HG03439 (cell line): Measurements from ENCODE around the gene FZR1.

ENCODE experiments used
- ATAC-seq: cut with Tn5 transposase; IDR thresholded peaks from one replicate; pipeline ENCODE4 v1.9.1; 2021; ENCODE audit warnings: mild to moderate bottlenecking, moderate library complexity; ENCODE audit not compliant: unreplicated experiment

The FZR1 gene

DNA sequence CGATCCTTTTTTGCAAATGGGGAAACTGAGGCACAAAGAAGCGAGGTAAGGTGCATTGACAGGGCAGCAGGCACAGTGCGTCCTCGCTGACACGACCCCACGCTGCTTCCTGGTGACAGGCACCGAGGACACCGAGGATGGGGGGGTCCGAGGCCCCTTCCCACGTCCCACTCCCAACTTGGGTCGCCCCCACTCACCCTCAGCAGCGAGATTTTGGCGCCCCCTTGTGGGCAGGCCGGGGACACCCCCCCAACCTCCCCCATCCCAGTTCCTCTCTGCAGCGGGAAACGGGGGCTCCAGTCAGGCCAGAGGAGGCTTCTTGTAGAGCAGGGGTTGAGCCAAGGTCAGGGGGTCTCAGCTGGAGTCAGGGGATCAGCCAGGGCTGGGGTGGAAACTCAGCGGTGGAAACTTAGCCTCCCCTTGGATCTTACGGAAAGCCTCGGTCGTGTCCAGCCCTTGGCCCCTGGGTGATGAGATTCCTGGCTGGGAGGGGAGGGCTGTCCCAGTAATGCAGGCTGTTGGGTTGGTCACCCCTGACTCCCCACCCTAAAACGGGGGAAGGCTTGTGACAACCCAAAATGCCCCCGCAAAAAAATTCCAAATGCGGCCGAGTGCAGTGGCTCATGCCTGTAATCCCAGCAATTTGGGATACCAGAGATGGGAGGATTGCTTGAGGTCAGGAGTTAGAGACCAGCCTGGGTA, 34.0 kb upstream of the FZR1 start:
- ATAC-seq = no peak

DNA sequence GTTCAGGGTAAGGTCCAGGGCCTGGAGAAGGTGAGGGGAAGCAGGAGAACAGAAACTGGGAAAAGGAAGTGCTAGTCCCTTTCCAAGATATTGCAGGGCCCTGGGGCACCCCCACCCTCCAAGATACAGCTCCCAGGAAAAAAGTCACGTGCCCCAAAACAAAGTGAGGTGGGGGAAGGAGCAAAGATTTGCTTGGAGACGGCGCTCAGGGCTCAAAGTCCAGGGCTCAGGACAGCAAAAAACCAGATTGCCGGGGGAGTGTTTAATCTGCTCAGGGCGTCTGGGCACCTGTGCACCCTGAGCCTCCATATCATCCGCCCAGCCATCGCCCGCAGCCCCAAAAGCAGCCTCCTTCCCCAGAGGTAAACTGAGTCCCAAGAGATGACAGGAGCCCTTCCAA, 32.1 kb upstream of the FZR1 start:
- ATAC-seq = no peak

DNA sequence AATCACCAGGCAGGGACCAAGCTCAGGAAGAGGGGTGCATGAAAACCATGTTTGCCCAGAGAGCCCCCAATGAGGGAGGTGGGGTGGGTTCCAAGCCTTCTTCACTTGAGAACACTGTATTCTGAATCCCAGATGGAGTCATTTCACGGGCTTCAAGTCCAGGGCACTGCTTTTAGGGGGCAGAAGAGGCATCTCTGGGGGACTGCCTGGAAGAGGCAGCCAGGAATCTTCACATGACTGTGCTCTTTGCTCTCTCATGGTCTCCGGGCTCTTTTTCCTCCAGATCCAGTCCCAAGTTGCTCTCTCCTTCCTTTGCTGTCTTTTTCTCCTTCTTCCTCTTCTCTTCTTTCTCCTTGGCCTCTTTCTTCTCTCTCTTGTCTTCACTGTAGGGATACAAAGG, 31.5 kb upstream of the FZR1 start:
- no peak for ATAC-seq

DNA sequence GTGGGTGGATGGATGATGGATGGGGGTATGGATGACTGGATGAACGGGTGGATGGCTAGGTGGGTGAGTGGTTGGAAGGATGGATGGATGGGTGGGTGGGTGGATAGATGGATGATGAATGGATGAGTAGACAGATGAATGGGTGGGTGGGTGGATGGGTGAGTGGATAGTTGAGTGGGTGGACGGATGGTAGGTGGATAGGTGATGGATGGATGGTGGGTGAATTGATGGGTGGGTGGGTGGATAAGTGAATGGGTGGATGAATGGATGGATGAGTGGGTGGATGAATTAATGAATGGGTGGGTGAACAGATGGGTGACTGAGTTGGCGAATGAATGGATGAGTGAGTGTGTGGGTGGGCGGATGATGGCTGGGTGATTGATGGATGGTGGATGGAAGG, 30.7 kb upstream of the FZR1 start:
- ATAC-seq = no peak

DNA sequence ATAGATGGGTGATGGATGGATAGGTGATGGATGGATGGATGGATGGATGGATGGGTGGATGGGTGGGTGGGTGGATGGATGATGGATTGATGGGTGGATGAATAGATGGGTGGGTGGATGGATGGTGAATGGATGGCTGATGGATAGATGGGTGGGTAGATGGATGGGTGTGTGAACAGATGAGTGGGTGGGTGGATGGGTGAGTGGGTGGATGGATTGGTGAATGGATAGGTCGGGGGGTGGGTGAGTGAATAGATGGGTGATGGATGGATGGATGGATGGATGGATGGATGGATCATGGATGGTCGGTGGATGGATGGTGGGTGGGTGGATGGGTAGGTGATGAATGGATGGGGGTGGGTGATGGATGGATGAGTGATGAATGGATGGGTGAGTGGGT, 29.3 kb upstream of the FZR1 start:
- no peak for ATAC-seq

DNA sequence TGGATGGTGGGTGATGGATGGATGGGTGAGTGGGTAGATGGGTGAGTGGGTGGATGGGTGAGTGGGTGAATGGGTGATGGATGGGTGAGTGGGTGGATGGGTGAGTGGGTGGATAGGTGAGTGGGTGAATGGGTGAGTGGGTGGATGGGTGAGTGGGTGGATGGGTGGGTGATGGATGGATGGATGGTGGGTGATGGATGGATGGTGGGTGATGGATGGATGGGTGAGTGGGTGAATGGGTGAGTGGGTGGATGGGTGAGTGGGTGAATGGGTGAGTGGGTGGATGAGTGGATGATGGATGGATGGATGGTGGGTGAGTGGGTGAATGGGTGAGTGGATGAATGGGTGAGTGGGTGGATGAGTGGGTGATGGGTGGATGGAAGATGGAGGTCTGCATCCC, 28.6 kb upstream of the FZR1 start:
- ATAC-seq = no peak

DNA sequence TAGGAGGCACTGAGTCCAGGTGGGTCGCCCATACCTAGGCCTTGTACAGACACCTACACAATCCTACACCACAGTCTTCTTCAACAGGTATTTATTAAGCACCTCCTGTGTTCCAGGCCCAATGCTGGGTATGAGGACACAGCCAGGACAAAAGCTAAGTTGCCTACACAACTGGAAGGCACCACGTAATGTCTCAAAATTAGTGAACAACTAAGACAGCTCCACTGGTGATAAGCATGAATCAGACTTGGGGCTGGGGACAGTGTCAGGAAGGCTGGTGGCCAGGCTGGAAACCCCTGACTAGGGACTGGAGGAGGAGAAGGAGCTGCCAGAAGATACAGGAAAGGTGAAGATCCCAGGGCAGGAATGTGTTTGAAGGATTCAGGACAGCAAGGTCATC, 28.2 kb upstream of the FZR1 start:
- ATAC-seq = no peak

DNA sequence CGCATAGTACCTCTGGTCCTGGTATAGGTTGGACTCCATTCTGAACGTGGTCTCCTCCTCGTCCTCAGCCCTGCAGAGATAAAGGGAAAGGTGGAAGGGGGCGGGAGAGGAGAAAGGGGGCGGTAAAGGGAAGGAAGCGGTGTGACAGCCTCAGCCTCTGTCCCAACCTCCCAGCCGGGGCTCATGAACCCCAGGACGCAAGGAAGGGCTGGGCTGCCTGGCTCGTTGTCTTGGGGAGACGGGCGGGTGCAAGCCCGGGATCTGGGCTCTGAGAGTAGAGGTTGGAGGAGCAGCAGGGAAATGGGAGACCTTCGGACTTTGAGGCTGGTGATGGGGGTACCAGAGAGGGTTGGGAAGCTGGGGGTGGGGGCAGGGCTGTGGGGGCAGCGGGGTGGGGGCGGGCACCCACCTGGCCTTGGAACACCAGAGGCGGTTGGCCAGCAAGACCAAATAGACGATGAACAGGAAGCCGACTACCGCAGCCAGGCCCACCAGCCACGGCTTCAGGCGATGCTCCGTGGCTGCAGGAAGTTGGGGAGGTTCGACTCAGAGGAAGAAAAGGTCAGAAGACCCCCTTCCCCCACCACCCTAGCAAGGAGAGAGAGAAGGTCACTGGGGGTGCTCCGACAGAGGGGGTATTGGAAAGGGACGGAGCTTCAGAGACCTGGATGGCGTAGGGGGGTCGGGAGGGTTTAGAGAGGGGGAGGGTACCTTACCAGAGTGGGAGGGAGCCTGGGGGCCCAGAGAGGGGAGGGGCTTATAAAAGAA, 27.5 kb upstream of the FZR1 start:
- ATAC-seq = no peak

DNA sequence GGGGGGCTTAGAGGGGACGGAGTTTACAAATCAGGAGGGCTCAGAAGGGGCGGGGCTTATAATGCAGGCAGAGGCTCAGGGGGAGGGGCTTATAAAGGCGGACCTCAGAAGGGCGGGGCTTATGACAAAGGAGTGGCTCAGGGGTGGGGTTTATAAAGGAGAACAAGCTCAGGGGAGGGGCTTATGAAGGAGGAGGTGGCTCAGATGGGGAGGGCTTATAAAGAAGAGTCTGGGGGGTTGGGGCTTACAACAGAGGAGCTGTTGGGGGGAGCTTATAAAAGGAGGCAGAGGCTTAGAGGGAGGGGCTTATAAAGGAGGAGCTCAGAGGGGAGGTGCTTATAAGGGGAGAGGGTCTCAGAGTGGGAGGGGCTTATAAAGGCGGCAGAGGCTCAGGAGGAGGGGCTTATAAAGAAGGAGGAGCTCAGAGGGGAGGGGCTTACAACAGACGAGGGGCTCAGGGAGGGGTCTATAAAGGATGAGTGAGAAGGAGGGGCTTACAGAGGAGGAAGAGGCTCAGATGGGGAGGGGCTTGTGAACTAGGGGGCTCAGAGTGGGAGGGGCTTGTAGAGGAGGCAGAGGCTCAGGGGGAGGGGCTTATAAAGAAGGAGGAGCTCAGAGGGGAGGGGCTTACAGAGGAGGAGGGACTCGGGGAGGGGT, 26.8 kb upstream of the FZR1 start:
- ATAC-seq = no peak

DNA sequence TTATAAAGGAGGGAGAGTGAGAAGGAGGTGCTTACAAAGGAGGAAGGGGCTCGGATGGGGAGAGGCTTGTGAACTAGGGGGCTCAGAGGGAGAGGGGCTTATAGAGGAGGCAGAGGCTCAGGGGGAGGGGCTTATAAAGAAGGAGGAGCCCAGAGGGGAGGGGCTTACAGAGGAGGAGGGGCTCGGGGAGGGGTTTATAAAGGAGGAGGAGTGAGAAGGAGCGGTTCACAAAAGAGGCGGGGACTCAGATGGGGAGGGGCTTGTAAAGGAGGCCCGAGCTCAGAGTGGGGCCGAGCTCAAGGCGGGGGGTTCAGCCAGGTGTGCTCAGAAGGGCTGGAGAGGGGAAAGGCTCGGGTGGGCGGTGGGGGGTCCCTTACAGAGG, 26.3 kb upstream of the FZR1 start:
- no peak for ATAC-seq

DNA sequence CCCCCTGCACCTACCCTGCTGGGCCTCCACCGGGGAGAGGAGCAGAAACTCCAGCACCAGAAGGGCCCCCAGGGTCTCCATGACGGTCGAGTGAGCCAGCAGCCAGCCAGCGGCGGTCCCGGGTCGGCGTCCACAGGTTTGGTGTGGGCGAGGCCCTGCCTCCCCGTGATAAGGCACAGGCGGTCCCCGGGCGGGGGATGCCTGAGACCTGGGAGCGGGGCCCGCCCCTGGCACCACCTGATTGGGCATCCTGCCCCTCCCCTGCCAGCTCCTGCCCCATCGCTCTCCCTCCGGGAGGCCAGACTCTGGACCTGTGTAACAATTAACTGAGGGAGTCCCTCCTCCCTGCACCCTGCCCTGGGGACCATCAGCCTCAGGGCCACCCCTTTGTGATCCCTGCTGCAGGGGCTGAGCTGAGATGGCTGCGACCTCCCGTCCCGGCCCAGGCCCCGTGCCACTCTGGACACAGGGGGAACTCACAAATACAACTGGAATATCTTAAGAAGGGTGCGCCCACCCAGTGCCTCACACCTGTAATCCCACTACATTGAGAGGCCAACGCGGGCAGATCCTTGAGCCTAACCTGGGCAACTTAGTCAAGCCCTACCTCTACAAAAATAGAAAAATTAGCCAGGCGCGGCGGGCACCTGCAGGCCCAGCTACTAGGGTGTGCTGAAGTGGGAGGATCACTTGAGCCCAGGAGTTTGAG, 25.6 kb upstream of the FZR1 start, which contains the start of gene SMIM24:
Gene SMIM24 (minus strand): TSS at position 143 of the 709 bp plus-strand sequence. CDS start 62 bp downstream, at position 81.
- ATAC-seq = no peak

DNA sequence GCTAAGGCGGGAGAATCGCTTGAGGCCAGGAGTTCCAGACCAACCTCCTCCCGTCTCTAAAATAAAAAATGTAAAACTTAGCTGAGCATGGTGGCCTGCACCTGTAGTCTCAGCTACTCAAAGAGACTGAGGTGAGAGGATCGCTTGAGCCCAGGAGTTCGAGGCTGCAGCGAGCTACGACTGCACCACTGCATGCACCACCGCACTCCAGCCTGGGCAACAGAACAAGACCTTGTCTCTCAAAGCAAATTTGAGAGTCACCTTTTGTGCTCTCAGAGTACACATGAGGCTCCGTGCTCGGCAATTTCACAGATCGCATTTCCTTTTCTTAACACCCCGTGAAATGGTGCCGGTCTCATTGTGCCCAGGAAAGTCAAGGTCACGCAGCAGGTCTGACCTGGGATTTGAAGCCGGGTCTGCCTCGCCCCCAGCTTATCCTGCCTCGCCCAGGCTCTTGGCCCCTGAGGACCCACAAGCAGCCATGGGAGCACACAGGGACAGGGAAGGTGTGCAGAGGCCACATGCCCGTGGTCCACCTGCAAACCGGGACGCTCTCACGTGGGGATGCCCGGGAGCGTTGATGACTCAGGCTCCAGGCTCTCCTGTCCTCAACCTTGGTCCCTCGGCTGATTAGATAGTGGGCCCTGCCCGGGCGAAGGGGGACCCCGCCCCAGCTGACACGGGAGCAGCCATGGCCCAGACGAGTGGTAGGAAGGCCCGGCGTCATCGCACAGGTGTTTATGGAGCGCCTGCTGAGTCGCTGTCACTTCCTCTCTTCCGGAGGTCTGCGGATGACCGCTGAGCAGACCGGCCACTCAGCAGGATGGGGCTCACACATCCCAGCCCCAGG, 24.6 kb upstream of the FZR1 start:
- ATAC-seq = no peak

DNA sequence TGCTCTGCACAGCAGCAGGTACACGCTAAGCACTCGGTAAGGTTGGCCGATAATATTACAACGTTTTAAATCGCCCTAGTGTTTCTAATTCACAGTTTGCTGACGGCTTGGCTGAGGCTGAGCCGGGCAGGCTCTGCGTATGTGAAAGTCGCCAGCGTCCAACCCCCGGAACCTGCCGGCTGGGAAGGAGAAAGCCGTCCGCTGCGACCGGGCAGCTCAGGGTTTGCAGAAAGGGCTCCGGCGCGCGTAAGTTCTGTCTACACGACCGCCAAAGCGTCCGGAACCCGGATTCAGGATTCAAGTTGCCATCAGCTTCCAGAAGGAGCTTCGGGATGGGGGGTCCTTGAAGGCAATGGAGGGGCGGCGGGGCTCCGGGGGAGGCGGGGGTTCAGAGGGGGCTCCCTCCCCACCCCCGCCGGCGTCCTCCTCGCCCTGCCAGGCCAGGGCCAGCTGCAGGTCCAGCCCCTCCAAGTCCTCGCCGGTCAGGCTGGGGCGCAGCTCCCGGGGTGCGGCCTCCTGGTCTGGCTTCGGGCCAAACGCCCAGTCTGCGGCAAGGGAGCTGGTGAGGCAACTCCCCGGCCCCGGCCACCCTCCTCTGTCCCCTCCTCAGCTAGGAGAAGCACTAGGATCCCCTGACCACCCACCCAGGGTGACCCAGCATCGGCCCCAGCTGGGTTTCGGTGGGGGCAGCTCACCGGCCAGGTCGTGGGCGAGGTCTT, 23.4 kb upstream of the FZR1 start:
- ATAC-seq = no peak

DNA sequence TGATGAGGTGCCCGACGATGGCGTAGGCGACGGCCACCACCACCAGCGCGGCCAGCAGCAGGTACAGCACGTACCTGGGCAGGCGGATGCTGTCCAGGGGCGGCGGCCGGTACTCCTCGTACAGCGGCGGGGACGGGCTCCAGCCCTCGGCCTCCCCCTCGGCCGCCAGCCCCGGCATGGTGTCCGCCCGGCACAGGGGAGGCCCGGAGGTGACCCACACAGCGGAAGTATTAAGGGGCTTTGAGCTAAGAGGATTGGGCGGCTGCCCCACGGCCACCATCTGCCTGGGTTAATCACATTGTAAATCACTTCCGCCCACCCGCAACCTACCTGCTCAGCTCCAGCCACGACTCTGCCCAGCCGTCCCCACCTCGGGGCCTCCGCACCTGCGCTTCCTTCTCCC, 22.9 kb upstream of the FZR1 start, which contains the start of gene SMIM44:
Gene SMIM44 (minus strand): TSS at position 216 of the 403 bp plus-strand sequence. CDS start 38 bp downstream, at position 178.
- ATAC-seq = no peak

DNA sequence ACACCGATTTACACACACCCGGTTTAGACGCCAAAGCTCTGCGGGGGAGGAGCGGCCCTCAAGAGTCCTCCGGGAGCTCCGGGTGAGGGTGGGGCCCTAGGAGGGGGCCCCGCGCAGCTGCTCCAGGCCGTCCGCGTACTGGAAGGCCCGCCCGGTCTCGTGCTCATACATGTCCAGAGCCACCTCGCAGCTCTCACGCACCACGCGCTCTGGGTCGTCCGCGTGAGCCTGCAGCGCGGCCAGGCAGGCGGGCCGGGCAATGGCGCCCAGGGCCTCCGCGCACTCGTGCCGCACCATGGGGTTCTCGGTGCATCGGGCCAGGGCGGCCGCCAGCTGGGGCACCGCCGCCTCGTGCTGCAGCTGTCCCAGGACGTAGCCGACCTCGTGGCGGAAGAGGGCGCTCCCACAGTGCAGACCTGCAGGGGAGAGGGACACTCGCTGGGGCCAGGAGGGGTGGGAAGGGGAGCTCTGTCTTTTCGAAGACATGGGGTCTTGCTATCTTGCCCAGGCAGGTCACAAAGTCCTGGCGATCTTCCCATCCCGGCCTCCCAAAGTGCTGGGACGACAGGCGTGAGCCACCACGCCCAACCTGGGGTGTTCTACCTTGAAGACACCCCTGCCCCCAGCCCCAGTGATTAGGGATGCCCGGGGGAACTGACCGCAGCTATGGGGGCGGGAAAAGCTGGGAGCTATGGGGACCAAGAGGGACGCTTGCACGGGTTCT, 14.6 kb upstream of the FZR1 start:
- no peak for ATAC-seq

DNA sequence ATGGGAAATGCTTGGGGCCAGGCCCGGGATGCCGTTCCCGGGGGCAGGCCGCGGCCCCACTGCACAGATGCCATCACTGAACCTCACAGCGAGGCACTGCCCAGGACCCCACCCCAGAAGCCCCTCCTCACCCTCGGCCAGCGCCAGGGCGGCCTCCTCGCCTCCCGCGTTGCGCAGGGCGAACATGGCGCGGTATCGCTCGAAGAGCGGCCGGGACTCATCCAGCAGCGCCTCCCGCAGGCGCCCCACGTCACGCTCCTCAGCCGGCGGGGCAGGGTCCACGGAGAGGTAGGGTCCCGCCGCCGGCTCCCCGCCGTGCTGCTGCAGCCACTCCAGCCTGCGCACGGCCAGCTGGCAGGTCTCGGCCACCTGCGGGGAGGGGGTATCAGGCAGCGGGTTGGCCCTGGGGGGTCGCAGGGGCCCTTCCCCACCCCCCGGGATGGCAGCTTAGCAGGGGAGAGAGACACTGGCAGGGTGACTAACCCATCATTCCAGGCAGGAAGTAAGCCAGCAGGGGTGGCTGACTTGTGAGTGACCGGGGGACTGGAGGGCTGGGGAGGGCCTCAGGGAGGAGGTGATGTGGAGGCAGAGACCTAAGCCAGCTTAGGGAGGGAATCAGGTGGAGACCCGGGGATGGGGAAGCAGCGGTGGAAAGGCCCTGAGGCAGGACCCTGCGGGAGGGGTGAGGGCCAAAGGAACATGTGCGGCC, 13.8 kb upstream of the FZR1 start:
- ATAC-seq = no peak

DNA sequence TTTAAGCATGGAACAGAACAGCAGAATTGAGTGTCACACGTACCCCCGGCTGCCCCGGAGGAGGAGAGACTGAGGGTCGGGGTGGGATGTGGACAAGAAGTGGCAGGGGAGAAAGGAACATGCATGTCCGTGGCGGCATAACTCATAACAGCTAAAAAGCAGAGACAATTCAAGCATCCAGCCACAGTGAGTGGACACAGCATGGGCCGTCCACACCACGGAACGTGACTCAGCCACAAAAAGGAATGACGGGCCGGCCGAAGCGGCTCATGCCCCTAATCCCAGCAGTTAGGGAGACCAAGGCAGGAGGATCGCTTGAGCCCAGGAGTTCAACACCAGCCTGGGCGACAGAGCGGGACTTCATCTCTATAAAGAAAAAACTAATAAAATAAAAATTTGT, 13.2 kb upstream of the FZR1 start:
- no peak for ATAC-seq

DNA sequence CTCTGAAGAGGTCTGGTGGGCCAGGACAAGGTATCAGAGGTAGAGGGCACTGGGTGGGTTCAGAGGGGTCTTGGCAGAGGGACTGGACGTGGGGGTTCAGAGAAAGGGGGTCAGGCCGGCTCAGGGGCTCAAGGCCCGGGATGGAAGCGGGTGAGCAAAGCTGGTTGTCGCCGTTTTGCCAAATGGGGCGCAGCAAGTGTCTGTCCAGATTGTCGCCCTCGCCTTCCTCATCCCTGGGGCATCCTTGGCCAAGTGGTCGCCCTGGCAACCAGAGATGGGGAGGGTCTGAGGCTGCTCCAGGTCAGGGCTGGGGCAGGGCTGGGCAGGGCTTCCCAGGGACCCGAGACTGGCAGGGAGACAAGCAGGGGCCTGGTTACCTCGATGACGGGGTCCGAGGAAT, 12.5 kb upstream of the FZR1 start:
- ATAC-seq = no peak
